D341Med (cell line): Measurements from ENCODE around the gene RGS8.

ENCODE experiments used
- DNase-seq: peaks from one replicate; pipeline ENCODE4 v3.0.0; 2012; ENCODE audit warnings: low spot score

Gene RGS8

DNA sequence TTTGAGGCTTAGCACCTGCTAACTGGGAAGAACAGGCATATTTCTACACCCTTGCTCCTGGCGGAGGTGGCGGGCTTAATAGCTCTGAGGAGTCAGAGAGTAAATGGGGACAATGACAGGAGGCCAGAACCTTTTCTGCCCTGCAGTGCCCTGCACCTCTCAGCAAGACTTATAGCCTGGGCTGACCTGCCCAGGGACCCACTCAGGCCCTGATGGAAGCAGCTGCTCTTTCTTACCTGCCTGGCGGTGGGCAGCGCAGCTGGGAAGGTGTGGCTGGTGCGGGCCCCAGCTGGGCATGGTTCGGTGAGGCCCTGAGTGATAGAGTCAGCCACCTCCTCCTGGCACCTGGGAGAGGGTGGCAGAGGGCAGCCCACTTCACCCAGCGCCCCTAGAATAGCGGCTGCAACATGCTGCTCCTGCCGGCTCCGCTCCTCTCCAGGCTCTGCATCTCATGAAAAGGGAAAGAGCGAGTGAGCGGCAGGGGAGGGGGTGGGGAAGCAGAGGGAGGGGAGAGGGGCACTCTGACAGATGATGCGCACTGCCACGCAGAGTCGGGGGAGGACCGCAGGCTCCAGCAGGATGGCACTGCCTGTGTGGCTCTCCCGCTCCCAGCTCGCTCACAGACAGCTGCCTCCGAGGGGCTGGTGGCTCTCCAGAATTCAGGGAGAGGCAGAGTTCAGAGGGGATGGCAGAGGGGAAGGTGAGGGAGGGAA, at the start of gene RGS8:
Gene RGS8, minus strand, starts transcription at position 472 of the 713 bp plus-strand sequence. CDS start 14,938 bp downstream, outside the sequence.
- DNase-seq: no peak

GRCh38 chr1:182731852-182732575, 47.6 kb upstream of the RGS8 start:
- DNase-seq: no peak

GRCh38 chr1:182726912-182727311, 42.5 kb upstream of the RGS8 start:
- DNase-seq: no peak

DNA sequence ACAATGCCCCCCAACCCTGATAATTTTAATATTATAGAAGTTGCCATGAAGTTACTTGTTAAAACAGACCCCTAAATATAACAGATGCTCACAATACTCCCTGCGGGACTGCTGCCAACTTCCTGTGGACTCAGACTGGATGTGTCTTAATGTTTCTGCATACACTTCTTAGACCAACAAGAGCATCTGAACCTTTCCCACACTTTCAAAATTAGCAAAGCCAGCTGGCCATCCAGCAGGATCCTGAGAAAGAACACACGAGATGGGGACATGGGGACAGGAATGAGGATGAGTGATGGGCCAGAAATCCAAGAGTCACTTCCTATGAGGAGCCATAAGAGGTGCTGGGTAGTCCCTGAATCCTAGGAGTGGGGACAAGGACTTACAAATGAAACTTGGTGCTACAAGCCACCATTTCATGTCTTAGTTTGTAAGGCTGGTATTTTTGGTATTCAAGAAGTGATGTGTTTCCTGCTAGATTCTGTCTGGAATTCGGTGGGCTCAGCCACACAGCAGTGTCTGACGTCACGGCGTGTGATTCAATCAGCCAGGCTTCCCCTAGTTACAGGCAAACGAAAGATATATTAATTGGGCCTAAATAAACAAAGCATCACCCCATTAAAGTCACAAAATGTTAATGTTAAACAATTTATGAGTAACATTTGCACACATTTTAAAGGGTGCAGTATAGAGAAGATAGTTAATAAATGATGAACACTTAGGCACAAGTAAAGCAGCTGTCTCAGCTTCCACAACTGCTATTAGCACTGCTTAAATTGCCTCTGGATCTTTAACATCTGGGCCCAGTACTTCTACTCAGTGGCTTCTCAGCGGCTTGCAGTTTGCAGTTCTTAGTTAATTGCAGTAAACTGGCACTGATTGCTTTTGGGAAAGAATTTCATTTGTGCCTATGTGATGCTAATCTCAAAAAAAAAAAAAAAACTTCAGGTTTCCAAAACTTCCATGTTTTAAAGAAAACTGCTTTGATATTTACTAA, 41.2 kb upstream of the RGS8 start:
- no peak for DNase-seq

DNA sequence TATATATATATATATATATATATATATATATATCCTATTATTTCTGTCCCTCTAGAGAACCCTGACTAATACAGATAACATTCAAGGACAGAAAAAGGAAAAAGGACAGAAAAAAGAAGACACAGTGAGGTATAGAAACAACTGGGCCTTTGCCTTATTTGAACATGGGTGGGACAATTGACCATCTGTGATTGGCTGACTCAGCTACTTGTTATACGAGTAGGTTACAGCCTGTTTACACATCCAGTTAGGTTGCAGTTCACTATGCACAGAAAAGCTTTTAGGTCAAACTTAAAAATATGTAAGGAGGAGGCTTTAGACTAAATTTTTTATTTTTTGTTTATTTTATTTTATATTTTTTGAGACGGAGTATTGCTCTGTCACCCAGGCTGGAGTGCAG, 39.8 kb upstream of the RGS8 start:
- DNase-seq: no peak

- no peak for DNase-seq
Measured at GRCh38 chr1:182723200-182723599, 38.8 kb upstream of the RGS8 start.

DNA sequence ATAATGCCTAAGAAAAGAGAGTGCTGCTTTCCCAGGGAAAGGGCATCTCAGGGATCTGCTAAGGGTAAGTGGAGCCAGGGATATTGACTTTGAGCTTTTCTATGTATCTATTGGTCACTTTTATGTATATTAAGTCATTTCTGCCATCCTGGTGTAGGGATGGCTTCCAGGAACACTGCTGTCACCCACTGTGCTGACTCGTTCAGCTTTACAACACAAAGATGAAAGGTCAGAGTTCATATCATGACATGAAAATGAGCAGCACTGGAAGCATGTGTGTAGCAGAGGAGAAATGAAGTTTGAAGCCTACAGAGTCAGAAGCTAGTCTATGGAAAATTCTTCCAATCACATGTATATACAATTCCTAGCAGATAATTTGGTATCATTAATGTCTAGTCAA, 37.1 kb upstream of the RGS8 start:
- no peak for DNase-seq

DNA sequence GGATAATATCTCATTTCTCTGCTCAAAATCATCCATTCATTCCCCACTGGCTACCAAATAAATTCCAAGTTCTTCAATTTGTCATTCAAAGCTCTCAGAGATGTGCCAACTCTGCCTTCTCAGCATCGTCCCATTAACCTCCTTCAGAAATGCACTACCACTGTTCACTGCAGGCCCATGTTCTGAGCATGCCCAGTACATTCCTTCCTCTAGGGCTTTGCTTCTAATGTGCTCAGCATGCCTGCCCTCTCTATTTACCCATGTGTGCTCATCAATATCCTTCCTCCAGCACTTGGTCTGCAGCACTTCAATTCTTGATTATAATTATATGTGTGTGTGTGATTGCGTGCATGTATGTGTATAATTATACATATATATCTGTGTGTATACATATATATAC, 36.1 kb upstream of the RGS8 start:
- no peak for DNase-seq

DNA sequence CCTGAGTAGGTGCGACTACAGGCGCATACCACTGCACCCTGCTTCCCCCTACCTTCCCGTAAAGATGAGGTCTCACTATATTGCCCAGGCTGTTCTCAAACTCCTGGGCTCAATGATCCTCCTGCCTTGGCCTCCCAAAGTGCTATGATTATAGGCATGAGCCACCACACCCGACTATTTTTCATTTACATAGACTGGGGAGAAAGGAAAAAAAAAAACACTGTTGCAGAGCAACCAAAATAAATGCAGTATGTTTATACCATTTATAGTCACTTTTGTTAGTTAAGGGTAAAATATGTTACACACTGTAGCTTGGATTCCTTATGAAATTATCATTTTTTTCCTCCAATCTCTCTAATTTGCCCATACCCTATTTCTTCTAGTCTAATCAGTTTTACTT, 35.2 kb upstream of the RGS8 start:
- no peak for DNase-seq

- no peak for DNase-seq
Measured at GRCh38 chr1:182718311-182718710, 33.9 kb upstream of the RGS8 start.

GRCh38 chr1:182716740-182717720, 32.6 kb upstream of the RGS8 start:
- DNase-seq: no peak

GRCh38 chr1:182715531-182715930, 31.1 kb upstream of the RGS8 start:
- no peak for DNase-seq

GRCh38 chr1:182714546-182714945, 30.2 kb upstream of the RGS8 start:
- no peak for DNase-seq

GRCh38 chr1:182713939-182714338, 29.6 kb upstream of the RGS8 start:
- no peak for DNase-seq

DNA sequence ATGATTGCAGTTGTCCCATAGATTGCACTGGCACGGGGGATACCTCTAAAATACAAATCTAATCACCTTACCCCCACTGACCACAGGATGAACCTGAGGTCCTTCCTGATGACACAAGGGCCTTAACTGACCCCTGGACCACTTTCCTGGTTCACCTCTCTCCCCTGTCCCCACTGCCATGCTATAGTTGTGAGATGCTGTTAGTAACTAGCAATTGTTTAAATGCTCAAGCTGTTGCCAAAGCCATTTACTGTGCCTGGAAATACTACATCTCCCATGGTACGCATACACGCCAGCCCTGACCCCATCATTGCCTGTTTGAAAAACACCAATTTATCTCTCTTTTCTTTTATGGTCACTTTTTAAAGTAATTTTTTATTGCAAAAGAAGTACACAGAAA, 29.1 kb upstream of the RGS8 start:
- no peak for DNase-seq

DNA sequence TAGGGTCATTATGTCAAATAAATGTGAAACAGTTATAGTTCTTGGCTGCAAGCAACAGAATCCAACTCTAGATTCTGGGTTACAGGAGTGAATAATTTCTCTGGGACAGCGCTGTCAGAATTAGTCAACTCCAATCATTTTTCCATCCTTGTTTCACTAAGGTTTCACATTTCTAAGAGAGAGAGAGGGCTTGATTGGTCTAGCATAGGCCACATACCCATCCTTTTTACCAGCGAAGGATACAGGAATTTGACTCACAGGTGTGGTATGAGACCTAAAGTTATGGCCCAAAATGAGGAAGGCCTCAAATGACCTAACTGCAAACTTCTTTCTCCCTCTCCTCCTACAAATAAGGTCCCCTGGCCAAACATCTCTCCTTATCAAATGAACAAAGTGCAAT, 25.5 kb upstream of the RGS8 start:
- DNase-seq: no peak

DNA sequence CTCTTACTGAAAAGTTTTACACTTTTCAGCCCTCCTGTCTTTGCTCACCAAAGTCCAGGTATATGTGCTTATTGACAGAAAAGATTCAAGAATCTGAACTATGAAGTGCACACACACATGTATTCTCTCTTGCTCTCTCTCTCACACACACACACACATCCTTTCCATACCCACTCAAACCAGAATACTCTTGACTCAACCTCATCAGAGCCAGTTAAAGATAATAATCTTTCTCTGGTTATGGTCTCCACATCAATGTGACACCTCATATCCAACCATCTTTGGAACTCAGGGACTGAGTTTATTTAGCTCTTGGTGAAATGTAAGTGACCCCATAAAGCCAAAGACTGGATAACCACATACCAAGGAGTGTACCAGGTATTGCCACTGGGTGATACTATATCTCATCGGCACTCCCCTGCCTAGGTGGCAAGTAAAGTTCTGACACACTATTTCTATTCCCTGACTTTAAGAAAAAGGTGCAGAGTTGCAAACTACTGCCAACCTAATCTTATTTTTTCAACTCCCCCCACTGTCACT, 24.9 kb upstream of the RGS8 start:
- no peak for DNase-seq

DNA sequence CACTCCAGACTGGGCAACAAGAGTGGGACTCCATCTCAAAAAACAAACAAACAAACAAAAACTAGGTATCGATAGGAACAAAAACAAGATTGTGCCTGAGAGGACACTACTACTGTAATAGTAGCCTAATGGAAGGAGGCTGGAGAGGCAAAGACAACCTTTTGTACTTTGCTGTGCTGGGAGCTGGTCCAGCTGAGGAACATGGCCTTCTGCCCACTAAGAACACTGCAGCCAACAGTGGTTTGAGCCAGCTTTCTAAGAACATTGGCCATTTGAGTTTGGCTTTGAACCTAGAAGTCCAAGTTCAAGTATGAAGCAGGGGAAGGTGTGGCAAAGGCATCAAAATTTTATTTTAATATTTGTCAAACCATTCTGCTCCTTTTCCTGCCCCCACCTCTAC, 22.7 kb upstream of the RGS8 start:
- no peak for DNase-seq

DNA sequence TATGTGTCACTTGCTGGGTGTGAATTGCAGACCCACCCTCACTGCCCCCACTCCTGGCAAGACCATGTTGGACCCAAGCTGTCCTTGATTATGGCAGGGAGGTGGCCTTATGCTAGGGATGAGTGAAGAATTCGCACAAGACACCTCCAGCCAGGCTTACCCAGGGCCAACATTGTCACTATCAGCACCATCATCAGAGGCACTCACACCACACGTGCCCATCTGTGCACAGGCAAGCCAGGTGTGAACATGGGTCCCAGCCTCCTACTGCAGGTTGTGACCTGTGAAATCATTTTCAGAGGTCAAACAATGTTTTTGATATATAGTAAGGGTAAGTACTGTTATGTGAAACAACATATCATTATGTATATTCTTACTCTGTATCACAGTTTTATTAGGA, 20.3 kb upstream of the RGS8 start:
- no peak for DNase-seq

- DNase-seq: no peak
Measured at GRCh38 chr1:182703539-182703938, 19.2 kb upstream of the RGS8 start.
